HG02852 (cell line): ENCODE results near the gene DAPK1.

ENCODE experiments used
- ATAC-seq: cut with Tn5 transposase; IDR thresholded peaks from one replicate; pipeline ENCODE4 v1.9.1; 2021; ENCODE audit warnings: mild to moderate bottlenecking, moderate library complexity; ENCODE audit not compliant: unreplicated experiment

DAPK1 gene

DNA sequence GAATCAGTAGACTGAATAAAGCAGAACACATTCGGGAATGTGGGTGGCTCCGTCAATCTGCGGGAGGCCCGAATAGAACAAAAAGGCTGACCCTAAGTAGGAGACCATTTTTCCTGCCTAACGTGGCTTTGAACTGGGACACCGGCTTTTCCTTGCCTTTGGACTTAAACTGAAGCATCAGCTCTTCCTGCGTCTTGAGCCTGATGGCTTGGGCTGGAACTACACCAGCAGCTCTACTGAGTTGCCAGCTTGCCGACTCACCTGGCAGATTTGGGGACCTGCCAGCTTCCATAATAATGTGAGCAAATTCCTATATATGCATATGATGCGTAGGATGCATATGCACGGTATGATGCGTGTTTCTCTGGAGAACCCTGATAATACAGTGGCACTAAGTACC, 111.3 kb downstream of the DAPK1 start:
- no peak for ATAC-seq

DNA sequence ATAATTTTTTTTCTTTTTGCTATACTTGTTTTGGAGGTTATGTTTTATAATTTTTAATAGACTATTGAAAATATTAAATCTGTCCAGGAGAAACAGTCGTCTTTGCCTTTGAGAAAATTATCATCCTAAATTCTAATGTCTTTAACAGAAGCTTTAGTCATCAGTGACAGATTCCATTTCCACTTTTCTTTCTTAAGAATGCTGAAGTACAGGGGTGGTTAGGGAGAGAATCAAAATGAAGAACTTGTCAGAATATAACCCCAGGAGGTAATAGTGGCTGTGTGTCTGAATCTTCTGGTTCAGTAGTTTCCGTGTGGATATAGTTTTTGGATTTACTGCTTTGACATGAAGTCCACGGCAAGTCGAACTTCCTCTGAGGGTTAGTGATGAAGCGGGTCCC, 111.8 kb downstream of the DAPK1 start:
- no peak for ATAC-seq

DNA sequence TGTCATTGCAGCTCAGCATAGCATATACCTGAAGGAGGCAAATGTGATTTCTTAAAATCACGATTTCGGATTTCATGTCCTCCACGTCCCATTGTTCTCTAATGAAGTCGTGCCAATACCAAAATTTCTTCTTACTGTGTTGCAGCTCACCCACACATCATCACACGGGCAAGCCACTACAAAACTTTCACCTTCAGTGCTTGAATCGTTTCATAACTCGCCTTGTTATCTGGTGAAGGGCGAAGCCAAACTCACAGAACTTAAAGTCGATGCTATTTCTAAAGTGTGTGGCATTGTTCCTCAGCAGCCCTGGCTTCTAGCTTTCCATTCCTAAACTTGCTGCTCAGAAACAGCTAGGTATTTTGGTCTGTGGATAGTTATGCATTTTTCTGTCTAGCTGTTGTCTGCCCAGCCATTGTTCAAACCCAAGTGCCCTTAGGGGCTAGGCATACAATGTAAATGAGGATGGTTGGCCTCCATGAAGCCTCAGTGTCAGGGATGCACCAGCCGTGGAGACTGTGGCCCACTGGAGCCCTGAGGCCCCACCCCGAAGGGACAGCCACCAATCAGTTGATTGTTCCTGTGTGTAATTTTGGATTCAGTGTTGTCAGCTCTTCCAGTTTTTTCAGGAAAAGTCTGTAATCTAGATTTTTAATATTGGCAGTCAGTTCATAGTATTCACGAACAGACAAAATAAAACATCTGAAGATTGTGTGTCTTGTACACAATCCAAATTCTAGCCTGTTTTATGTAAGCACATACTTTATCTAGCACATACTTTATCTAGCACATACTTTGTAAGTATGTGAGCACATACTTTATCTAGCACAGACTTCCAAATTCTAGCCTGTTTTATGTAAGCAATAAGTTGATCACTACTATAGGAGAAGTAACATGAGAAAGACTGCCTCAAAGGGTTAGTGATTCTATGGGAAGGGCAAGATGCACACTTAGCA, 112.8 kb downstream of the DAPK1 start:
- ATAC-seq, result no peak

DNA sequence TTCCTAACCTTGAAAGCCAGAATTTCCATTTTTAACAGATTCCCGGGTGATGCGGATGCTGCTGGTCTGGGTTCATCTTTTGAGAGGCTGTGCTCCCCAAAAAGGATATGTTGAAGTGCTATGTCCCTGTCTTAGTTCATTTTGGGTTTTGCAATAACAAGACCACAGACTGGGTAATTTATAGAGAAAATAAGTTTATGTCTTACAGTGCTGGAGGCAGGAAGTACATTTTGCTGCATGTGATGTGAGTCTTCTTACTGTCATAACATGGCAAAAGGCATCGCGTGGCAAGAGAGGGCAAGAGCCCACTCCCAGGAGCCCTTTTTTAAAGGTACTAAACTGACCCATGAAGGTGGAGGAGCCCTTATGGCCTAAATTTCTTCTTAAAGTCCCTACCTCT, 114.1 kb downstream of the DAPK1 start:
- ATAC-seq, result no peak

DNA sequence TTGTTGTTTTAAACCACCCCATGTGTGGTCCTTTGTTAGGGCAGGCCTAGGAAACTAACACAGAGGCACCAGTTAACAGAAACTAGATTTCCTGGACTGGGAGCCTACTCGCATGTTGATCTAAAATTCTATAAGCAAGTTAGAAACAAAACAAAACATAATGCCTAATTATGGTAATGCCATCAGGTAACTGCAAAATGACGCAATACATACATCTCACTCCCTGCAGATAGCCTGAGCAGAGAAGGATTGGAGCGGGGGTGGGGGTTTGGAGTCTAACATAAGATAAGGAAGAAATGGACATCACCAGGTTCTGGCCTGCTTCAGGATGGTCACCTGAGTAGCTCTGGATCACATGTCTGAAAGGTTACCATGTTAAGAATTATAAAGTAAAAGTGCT, 114.9 kb downstream of the DAPK1 start:
- no peak for ATAC-seq

DNA sequence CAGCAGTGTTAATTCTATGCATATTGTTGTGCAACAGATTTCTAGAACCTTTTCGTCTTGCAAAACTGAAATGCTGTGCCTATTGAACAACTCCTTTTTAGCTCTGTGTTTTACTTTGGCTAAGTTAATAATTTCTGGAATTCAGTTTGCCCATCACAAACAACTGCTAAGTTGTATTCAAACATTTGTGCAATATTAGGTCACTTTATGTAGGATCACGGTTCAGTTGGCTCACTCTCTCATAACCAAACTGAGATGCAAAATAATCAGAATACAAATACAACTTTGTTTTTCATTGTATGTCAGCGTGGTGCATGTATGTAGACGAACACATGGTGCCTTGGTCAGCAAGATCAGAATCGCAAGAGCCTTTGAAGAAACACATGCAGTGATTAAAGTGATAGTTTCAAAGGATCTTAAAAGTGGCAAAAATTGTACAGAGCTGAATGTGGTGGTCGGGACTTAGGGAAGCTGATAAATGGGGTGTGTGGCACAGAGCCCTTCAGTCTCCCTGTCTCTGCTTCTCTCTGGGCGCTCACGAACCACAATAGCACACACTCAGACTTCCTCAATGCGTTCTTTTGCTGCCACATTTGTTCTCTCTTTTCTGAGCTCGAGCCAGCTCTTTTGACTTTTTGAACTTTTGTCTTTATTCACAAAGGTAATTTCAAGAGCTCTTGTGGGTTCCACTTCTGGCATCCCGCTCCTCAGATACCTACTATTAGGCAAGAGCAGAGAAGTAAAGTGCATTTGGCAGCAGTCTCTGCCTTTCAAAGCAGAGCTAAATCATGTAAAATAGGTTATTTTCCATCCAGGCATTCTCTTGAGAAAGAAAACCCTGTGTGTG, 115.8 kb downstream of the DAPK1 start:
- ATAC-seq, result no peak

DNA sequence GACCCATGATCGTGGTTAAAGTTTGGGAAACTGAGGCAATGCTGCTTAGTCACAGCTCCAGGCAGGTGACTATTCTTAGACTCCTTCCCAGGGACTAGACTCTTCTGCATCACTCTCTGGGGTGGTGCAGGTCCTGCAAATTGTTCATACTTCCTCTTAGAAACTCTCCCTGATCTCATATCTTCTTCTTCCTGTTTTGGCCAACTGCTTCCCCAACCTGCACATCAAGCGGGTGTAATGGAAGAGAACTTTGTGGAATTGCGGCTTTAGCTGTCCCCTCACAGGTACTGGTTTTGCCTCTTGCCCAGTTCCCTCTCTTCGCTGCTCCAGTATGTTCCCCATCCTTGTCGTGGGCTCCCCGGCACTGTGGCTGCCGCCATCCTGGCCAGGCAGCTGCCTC, 116.7 kb downstream of the DAPK1 start:
- no peak for ATAC-seq

DNA sequence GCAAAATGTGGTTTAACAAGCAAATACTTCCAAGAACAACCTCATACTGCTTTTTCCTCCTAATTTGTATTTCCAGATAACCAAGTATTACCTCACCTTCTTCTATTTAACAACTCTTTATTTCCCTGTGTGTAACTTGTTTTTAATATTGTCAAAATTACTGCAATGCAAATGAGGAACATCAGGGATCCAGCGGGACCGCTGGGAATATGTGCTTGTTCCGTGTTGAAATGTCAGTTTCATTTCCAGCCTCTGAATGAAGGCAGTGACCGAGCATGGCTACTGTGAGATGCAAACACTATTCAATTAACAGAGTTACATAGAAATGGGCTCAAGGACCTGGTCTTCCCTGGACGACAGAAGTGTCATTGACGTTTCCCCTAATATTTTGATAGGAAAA, 117.5 kb downstream of the DAPK1 start:
- ATAC-seq, result no peak

DNA sequence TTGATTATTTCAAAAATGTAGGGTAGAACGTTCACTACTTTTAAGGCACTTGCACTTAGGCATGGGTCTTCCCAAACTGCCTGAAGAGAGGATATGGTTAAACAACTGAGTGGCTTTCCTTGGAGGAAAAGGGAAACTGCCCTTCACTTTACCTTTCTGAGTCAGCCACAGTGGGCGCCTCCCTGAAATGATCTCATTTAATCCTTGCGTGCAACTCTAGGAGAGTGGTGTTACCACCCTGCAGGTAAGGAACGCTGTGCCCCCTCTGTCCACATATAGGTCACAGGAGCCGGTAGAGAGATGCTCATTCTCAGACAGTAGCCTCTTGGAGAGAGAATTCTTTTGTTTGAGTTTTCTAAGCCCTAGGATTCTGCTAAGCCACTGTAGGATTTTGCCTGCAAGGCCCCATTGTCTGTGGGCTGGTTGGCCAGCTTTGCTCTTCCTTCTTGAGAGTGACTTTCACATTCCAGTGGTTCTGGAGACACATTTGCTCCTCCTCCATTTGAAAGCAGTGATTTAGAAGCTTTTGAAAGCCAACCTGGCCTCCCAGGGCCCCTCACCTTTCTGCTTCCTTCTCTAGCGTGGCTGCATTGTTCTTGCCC, 118.0 kb downstream of the DAPK1 start:
- ATAC-seq, result no peak

DNA sequence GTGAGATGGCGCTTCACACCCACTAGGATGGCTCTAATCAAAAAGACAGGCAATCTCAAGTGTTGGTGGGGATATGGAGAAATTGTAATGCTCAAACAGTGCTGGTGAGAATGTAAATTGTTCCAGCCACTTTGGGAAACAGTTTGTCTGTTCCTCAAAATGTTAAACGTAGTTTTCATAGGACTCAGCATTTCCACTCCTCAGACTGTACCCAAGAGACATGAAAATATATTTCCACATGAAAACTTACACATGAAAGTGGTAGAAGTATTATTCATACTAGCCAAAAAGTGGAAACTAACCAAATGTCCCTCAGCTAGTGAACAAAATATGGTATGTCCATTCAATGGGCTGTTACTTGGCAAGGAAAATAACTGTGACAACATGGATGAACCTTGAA, 120.6 kb downstream of the DAPK1 start:
- no peak for ATAC-seq

DNA sequence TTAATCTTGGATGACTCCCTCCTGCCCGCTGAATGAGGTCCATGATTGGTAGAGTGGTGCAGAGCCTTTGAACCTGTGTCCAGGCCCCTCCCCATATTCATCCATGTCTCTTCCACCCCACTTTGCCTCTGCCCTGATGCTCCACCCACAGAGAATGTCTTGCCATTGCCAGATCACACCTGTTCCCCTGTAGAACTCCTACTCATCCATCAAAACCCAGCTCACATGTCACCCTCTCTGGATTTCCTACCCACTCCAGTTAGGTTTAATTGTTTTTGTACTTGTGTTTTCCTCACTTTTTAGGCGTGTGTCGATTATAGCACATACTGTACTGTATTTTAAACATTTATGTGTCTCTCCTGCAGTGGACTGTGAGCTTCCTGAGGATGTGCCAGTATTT, 121.3 kb downstream of the DAPK1 start:
- ATAC-seq, result no peak

DNA sequence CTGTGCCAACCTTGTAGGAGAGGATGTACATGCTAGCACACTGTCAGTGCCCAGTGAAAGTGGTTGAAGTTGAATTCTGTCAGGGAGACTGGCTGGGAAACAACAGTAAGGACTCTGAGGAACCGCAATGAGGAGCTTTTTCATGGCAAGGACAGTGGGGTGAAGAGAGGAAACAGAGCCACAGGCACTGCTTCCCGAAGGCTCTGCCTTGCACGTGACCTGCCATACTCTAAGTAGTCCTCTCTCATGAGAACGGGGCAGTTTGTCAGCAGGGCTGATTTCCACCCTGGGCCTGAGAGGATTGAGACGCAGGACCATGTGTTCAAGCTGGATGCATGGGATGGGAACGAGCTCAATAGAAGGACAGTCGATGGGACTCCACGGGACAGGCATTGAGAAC, 121.7 kb downstream of the DAPK1 start:
- no peak for ATAC-seq

DNA sequence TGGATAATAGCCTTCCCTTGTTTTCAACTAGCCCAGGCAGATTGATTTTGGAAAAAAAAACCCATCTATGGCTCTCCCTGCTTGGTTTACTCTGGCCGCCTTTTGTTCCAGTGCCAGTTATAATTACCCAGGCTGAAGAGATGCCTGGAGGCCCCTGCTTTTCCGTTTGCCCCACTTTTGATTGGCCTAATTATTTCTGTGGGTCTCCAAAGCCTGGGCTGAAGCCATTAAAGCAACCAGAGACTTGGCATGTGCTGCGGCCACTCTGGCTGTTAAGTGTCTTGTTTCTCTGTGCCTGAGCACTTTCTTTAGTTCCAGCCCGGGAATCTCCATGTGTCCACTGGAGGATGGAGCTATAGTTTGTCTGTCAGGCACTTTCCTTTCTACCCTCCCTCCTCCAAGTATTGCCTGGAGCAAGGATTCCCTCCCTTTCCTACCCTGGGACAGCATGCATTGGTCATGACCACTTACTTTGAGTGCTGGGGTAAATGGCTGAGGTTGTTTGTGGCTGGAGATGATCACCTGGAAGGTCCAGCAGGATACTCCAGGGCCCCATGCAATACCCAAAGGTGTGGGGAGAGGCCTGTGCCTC, 123.2 kb downstream of the DAPK1 start:
- no peak for ATAC-seq

DNA sequence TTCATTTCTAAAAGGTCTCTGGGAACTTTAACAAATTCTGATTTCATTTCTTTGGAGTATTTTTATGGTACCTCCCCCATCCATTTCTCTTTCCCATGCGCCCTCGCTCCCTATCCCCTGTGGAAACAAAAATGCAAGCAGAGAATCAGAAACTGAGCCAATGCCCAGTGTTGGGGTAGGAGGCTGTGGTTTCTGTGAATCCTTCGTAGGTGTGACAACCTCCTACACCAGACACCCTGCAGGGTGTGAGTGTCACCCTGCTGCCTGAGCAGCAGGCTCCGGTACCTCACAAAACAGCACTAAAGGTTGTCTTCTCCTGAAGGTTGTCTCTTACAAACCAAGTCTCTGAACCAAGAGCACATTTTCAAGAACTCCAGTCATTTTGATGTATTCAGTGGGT, 124.4 kb downstream of the DAPK1 start:
- ATAC-seq, result no peak

DNA sequence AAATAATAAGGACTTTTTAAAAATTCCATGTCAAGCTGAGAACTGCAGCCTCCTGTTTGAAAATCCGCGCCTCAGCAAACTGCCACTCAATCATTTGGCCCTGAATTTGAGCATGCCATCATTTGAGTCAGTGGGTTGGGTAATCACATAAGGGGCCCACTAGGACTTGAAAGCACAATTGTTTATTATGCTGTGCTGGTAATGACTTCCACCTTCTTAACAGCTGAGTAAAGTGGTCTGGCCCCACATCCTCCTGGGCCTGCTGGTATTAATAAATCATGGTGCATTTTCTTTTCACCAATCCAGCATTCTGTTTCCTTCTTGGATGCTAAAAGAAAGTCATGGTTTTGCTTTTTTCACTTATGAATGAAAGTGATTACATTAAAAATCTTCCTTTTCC, 125.3 kb downstream of the DAPK1 start:
- no peak for ATAC-seq

DNA sequence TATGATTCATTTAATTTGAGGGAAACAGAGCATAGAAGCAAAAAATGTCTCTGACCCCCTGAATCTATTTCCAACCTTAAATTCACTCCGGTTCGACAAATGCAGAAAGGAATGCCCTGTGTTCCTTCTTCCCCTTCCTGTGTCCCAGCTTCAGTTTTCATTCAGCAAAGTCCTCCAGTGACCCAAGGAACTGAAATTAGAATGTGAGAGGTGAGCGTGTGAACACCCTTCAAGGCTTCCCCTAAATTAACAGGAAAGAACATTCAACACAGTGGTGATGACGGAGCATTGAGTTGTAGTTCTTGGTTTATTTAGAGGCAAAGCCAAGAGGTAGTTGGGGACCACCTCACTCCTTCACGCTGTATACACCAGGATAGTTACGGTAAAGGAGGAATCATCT, 130.7 kb downstream of the DAPK1 start:
- no peak for ATAC-seq

DNA sequence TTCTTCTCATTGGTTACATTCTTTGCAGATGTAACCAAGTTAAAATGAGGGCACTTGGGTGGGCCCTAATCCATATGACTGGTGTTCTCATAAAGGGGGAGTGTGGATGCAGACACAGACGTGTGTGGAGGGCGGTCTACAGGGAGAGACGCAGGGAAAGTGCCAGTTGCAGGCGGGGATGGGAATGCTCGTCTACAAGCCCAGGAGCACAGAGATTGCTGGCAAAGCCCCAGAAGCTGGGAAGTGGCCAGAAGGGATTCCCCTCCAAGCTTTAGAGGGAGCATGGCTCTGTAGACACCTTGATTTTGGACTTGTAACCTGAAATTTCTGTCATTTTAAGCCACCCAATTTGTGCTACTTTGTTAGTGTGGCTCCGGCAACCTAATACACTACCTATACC, 131.4 kb downstream of the DAPK1 start:
- ATAC-seq, result no peak

DNA sequence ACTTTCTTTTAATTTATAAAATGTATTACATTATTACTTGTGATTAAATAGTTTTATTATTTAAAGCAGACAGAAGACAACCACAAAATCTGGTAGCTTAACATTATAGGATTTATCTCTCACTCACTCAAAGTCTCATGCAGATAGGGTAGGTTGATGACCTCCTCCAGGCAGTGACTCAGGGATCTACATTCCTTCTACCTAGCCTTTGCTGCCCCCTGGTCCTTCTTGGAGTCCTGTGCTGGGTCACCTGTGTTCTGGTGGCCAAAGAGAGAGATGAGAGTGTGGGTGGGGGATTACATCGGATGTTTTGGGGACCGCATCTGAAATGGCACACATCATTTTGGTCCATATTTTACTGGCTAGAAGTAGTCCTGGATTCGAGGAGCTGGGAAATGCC, 132.6 kb downstream of the DAPK1 start:
- no peak for ATAC-seq

DNA sequence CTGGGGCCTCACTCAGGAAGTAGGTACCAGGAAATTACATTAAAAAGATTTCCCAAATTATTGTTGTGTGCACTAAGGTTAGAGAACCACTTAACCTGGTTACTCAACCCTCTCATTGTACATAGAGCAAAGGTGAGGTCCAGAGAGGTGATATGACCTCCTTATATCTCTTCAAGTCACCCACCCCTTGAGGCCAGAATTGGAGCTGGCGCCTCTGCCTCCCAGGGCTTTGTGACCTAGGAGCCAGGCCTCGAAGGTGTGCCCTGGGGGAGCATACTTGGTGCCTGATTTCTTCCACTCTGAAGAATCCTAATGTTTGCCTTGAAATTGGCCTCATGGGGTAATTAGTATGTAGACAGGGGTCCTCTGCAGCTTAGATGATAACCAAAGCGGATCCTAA, 133.2 kb downstream of the DAPK1 start:
- no peak for ATAC-seq

DNA sequence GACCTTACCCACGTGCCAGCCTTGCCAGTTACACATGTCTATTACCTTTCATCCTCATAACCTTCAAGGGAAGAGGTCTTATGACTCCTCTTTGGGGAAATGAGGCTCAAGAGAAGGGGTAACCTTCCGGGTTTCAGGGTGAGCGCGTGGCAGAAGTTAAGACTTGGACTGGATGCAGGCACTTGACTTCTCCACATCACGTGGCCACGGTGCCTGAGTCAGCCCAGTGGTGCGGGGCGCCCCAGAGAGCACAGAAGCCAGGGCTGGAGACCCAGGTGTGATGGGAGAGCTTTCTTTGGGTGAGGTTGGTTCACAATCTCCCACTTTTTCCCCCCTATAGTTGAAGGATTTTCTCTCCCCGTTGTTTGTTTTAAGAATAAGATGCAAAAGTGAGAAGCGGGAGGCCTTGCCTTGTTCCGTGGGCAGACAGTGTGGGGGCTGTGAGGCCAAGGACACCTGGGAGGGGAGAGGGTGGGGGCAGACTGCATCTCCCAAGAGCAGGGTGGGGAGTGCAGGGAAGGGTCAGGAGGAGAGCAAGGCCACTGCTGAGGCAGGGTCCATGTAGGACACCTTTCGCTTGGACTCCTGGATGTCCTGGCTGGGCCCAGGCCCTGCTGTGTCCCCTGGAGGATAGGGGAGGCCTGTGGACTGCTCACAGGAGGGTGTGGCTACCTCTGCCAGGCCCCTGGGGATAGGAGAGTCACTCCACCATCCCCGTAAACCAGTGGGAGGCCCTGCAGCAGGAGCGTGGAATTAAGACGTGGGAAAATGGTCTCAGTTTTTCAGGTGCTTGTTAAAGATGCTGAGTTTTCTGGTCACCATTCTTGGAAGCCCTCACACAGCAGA, 138.2 kb downstream of the DAPK1 start:
- no peak for ATAC-seq
